Measurements from ENCODE around the gene FOXP2.
A peak's percentile ranks its signal among the peaks of the same experiment; 100 is the strongest.
"Not testable (repeated sequence)": the region's sequence is repeated elsewhere in the genome, so short reads cannot be mapped to it uniquely, and the experiment has no call there.

FOXP2 gene

GRCh38 chr7:114507381-114507780 is 92.8 kb downstream of the FOXP2 start:
- no peak for DNase-seq

GRCh38 chr7:114508086-114508485 is 93.5 kb downstream of the FOXP2 start:
- no peak for DNase-seq

GRCh38 chr7:114510824-114511223 is 96.2 kb downstream of the FOXP2 start:
- not testable (repeated sequence) for DNase-seq

GRCh38 chr7:114519240-114519639 is 104.6 kb downstream of the FOXP2 start:
- no peak for DNase-seq

GRCh38 chr7:114522081-114522480 is 107.5 kb downstream of the FOXP2 start:
- no peak for DNase-seq

GRCh38 chr7:114527589-114527988 is 113.0 kb downstream of the FOXP2 start:
- DNase-seq = no peak

- DNase-seq = no peak
Observed at GRCh38 chr7:114530057-114530611, 115.5 kb downstream of the FOXP2 start.

GRCh38 chr7:114531326-114531725 is 116.7 kb downstream of the FOXP2 start:
- DNase-seq = no peak

- DNase-seq = peak; percentile 41
Observed at GRCh38 chr7:114533131-114533530, 118.5 kb downstream of the FOXP2 start.

- no peak for DNase-seq
Observed at GRCh38 chr7:114534953-114535352, 120.3 kb downstream of the FOXP2 start.

- peak; percentile 45 for DNase-seq
Observed at GRCh38 chr7:114539575-114539974, 125.0 kb downstream of the FOXP2 start.

GRCh38 chr7:114540291-114540690 is 125.7 kb downstream of the FOXP2 start:
- no peak for DNase-seq

- DNase-seq = not testable (repeated sequence)
Observed at GRCh38 chr7:114547346-114547745, 132.7 kb downstream of the FOXP2 start.

GRCh38 chr7:114548081-114548980 is 133.7 kb downstream of the FOXP2 start:
- DNase-seq = no peak

- DNase-seq = no peak
Observed at GRCh38 chr7:114554781-114555537, 140.3 kb downstream of the FOXP2 start.

- DNase-seq = no peak
Observed at GRCh38 chr7:114567416-114567815, 152.8 kb downstream of the FOXP2 start.

- no peak for DNase-seq
Observed at GRCh38 chr7:114569220-114569619, 154.6 kb downstream of the FOXP2 start.

GRCh38 chr7:114574384-114574783 is 159.8 kb downstream of the FOXP2 start:
- DNase-seq = no peak

- no peak for DNase-seq
Observed at GRCh38 chr7:114575098-114575497, 160.5 kb downstream of the FOXP2 start.

- DNase-seq = not testable (repeated sequence)
Observed at GRCh38 chr7:114580963-114581362, 166.3 kb downstream of the FOXP2 start.

GRCh38 chr7:114588506-114588905 is 173.9 kb downstream of the FOXP2 start:
- no peak for DNase-seq

GRCh38 chr7:114589436-114589835 is 174.8 kb downstream of the FOXP2 start:
- no peak for DNase-seq

- DNase-seq = no peak
Observed at GRCh38 chr7:114590298-114590697, 175.7 kb downstream of the FOXP2 start.

GRCh38 chr7:114598946-114599345 is 184.3 kb downstream of the FOXP2 start:
- no peak for DNase-seq

Measured in right forelimb (tissue), 1 donor.